Gastrocnemius medialis (tissue), 4 donors: Measurements from ENCODE around the gene CREBBP.

Experiments
- CTCF ChIP-seq, 5 experiments: fragments of 450-650 bp in 3 of 5; fragments of 200-600 bp in 2 of 5; sonication (generic) in 2 of 5; IDR thresholded peaks in 4 of 5; conservative IDR thresholded peaks in 1 of 5; 1 replicate in 4 of 5; 2 replicates in 1 of 5; pipeline ENCODE4 v1.5.1; 2016 to 2019; ENCODE audit warnings: antibody characterized with exemption in 5 of 5, mild to moderate bottlenecking in 3 of 5, moderate library complexity in 3 of 5
- POLR2A ChIP-seq, 2 donors: fragments of 450-650 bp; IDR thresholded peaks; one replicate each; pipeline ENCODE4 v1.6.1; 2017; ENCODE audit warnings: antibody characterized with exemption in 2 of 2, mild to moderate bottlenecking in 2 of 2, moderate library complexity in 2 of 2

DNA sequence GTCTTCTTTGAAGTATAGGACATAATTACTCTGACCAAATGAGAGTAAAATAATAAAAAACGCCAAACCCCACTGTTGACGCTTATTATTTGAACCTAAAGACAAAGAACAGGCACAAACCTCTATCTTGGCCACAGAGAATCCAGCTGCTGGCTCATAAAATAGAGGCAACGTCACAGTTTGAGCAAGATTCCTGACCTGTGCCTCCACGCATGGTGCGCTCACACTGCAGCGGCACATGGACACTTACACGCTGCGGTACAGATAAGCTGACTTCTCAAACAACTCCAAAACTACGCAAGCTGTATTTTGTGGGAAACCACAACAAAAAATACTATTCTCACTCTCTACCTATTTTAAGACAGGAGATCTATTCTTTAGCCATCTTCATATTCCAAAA is 124.4 kb downstream of the CREBBP start:
- TF ChIP-seq CTCF (IDR thresholded peaks at IDR 0.05 in 4 of 5, conservative IDR thresholded peaks at IDR 0.05 in 1 of 5) (no peak), POLR2A (IDR thresholded peaks at IDR 0.05) (no peak)
